HG02763 (cell line): ENCODE results near the gene ARRDC1.
"Not testable (repeated sequence)": the region's sequence is repeated elsewhere in the genome, so short reads cannot be mapped to it uniquely, and the experiment has no call there.

ENCODE experiments used
- ATAC-seq: cut with Tn5 transposase; IDR thresholded peaks from one replicate; pipeline ENCODE4 v1.9.1; 2021; ENCODE audit warnings: mild to moderate bottlenecking, moderate library complexity; ENCODE audit not compliant: unreplicated experiment

ARRDC1 gene

DNA sequence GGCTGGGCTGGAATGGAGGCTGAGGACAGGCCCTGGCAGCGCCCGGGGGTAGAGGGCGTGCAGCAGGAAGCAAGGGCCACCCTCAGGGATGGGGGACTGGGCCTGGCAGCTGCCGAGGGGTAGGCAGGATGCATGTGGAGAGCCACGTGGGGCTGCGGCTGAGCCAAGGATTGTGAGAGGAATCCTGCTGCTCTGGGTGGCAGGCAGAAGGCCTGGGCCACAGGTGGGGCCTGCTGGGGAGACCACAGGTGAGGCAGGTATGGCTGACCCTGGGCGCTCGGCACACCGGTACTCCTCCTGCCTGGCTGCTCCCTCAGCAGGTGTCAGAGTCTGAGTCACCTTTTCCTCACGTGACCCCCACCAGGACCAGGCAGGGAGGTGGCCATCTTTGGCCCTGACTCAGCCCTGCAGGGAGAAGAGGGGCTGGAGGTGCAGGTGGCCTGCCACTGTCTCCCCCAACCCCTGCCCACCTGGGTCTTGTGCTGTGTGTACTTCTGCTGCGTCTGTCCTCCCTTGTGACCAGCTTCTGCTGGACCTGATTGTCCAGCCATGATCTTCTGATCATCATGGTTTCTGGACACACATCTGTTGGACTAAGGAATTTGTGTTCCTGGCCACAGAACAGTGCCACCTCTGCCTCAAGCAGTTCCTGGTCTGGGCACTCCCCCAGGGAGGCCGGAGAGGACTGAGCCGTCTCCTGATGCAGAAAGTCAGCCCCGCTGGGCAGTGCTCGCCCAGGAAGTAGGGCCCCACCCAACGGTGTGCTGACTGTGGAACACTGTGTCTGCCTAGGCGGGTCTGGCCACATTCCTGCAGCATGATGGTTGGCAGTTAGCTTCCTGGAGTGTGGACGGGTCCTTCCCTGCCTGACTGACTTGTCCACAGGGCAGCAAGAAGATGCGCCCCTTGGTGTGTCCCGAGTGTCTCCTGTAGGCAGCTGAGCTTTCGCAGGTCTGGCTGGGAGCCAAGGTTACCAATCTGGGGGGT lies 6.4 kb downstream of the ARRDC1 start:
- no peak for ATAC-seq

DNA sequence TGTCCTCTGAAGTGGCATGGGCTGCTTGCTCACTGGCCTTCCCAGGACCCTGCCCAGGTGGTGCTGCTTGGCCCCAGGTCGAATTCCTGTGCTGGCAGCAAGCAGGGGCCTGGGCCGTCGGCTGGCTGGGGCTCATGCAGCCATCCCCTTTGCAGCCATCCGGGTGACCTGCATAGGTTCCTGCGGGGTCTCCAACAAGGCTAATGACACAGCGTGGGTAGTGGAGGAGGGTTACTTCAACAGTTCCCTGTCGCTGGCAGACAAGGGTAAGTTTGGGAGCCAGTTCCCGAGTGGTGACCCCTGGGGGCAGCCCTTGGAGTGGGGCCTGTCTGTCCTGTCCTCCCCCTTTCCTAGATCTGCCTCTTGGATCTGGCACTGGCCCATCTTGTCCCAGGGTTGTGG lies 7.3 kb downstream of the ARRDC1 start:
- ATAC-seq, result no peak

DNA sequence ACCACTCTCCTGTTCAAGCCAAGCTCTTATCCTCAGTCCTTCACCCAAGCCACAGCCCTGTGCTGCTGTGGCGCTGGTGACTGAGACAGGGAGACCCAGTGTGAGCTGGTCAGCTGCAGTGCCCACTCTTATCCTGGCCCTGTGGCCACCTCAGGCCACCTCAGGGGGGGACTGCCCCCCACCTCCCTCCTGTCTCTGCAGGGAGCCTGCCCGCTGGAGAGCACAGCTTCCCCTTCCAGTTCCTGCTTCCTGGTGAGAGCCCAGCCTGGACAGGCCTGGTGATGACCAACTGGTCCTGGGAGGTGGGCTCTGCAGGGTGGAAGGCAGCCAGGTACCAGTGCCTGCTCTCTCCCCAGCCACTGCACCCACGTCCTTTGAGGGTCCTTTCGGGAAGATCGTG lies 7.8 kb downstream of the ARRDC1 start:
- ATAC-seq, result no peak

DNA sequence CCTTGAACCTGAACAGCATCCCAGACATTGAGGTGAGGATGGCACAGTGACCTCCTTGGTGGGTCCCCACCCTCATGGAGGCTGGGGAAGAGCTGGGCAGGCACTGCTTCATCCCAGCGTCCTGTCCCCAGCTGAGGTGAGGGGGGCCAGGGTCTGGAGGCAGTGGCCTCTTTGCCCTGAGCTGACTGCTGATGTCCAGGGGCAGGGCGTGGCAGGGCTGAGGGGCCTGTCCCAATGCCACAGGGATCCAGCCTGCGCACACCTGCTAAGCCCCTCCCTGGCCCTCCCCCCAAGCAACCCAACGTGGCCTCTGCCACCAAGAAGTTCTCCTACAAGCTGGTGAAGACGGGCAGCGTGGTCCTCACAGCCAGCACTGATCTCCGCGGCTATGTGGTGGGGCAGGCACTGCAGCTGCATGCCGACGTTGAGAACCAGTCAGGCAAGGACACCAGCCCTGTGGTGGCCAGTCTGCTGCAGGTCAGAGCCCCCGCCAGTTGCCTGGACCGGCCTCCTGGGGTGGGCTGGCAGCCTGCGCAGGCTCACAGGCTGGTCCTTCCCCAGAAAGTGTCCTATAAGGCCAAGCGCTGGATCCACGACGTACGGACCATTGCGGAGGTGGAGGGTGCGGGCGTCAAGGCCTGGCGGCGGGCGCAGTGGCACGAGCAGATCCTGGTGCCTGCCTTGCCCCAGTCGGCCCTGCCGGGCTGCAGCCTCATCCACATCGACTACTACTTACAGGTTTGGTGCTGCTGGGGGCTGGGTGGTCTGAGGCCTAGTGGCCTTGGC lies 8.4 kb downstream of the ARRDC1 start:
- ATAC-seq, result no peak

DNA sequence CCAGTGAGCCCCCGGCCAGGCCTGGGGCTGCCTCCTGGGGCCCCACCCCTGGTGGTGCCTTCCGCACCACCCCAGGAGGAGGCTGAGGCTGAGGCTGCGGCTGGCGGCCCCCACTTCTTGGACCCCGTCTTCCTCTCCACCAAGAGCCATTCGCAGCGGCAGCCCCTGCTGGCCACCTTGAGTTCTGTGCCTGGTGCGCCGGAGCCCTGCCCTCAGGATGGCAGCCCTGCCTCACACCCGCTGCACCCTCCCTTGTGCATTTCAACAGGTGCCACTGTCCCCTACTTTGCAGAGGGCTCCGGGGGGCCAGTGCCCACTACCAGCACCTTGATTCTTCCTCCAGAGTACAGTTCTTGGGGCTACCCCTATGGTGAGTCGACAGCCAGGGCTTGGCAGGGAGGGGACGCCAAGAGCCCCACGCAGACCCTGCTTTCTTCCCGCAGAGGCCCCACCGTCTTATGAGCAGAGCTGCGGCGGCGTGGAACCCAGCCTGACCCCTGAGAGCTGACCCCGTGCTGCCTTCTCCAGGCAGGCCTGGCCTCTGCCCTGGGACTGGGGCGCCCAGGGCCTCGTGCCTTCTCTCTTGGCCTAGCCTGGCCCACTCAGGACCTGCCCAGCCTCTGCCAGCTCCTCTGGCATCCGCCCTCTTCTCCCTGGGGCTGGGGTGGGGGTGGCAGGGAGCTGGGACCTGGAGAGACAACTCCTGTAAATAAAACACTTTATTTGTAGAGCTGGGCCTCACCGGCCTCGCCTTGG lies 9.3 kb downstream of the ARRDC1 start:
- no peak for ATAC-seq

DNA sequence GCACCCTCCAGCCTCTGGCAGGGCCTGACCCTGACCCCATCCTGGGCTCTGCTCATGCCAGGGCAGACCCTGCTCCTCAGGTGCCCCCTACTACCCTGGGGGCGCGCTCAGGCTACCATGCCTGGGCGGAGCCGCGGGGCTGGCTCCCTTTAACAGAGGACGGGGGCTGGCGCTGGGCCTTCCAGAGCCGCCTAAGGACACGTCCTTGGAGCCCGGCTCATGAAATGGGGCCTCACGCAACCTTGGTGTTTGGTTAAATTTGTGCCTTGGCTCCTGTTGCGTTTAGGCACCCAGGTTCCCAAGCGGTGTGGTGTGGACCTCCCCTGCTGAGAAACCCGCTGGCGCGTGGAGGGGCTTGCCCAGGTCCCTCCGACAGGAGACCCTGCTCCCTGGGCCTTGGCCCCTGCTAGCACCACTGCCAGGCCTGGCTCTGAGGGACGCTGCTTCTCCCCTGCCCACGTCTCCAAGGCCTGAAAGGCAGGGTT lies 9.9 kb downstream of the ARRDC1 start:
- no peak for ATAC-seq

DNA sequence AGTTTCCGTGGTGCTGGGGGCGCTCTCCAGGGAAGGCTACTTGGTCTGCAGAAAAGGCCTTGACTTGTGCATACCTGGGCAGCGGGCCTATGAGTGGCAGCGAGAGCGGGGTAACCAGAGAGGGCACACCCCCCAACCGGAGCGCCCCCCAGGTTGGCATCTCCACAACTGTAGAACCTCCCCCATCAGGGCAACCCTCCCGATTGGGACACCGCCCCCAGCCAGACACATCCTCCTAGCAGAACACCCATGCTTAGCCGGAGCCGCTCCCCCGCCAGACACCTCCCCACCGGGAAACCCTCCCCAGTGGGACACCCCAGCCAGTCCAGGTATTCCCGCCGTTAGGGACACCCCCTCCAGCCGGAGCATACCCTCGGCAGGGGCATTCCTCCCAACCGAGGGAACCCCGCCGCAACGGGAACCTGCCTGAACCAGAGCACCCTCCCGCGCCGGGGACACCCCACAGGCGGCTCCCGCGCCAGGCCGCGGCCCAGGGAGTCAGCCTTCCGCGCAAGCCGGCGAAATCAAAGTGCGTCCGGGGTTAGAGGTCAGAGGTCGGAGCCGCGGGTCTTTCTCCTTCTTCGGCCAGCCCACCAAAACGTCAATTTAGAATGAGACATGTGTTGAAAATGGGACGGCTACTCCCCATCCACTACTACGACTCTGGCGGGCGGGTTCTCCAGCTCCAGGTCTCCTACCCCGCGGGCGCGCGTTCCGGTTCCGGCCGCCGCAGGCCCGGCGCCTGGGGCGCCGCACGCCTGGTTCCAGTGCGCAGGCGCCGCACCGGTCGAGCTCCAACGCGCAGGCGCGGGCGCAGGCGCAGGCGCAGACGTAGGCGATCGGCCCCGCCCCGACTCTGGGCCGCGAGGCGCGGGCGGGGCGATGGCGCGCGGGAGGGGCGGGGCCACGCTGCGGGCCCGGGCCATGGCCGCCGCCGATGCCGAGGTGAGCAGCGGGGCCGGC lies 12.9 kb downstream of the ARRDC1 start, which contains the start of gene EHMT1:
Gene EHMT1 (plus strand): TSS at position 901 of the 963 bp plus-strand sequence. CDS start 24 bp downstream, at position 925.
- ATAC-seq, result peak; percentile 76

DNA sequence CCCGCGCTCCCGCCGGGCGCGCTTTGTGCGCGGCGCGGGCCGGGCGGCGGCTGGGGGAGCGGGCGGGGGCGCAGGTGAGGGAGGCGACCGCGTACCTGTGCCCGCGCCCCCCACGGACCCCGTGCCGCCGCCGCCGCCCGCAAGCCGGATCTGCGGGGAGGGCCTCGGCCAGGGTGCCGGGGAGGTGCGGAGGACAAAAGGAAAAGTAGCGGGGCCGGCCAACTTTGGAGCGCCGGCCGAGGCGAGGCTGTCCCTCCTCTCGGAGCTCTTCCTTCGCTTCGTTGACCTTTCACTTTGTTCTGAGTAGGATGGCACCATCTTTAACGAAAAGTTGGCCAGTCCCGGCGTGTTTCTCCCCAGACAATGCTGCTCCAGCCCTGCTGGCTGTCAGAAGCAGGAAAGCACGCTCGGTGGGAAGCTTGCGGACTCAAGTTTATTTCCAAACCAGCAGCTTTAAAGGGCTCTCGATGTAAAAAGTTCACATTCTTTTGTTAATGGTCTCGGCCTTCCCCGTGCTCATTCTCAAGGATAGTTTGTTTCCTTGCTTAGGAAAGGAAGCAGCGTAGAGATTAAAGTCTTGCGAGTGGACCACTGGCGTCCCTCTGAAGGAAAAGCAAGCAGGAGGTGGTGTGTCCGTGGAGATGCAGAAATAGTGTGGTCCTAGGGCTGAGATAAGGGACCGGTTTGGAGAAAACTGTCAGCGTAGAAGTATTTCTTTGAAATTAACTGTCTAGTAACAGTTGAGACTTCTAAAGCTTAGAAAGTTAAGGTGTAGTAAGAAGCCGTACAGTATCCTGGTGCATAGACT lies 14.0 kb downstream of the ARRDC1 start:
- ATAC-seq, result peak; percentile 9

DNA sequence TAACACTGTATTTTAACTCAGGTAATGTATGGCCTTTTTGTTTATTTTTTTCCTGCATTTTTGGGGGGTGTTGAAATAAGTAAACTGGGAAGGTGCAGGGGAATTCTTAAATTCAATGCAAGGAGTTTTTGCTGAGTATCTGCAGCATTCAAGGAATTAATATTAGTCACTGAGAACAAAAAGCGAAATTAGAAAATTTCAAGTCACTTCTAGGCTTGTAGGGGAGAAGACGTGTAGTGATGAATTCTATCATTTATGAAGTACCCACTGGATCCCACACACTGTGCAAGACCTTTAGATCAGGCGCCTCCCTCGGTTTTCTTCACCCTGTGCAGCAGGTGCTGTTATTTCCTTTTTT lies 14.5 kb downstream of the ARRDC1 start:
- ATAC-seq, result no peak

DNA sequence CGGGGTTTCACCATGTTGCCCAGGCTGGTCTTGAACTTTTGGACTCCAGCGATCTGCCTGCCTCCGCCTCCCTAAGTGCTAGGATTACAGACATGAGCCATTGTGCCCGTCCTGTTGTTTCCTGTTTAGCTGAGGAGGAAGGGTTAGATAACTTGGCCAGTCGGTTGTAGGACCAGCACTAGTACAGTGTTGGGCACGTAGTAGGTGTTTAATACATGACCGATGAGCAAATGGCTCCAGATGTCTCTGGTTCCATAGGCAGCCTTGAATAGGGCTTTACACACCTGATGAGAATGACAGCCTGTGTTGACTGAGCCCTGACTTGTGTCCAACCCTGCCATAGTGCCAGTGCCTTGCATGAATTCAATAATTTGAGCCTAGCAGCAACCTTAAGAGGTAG lies 15.1 kb downstream of the ARRDC1 start:
- ATAC-seq, result no peak

DNA sequence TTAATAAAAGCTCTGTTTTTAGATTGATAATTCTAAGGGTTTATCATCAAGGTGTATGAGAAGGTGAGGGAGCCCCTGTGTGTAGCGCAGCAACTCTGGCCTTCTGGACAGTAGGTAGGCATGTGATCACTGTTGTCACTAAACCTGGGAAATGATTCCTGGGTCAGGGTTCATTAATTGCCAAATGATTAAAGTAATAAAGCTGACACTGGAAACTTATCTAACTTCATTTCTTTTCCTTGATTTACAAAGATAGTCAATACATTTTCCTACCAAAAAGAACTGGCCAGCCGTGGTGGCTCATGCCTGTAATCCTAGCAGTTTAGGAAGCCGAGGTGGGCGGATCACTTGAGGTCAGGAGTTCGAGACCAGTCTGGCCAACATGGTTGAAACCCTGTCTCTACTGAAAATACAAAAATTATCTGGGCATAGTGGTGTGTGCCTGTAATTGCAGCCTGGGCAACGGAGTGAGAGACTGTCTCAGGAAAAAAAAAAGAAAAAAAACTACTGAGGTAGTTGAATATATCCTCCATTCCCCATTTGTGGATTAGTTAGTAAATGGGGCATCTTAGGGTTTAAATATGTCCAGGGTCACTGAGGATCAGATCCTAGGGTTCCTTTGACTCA lies 15.8 kb downstream of the ARRDC1 start:
- no peak for ATAC-seq

DNA sequence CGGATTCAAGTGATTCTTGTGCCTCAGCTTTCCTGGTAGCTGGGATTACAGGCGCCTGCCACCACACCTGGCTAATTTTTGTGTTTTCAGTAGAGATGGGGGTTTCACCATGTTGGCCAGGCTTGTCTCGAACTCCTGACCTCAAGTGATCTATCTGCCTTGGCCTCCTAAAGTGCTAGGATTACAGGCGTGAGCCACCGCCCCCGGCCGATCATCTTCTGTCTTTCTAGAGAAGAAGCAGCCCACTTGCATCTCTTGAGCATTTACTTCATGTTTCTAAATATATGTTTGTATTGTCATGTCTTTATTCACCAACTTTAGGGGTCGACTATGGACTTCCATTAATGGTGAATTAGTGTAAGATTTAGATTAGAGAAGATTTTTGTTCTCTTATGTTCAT lies 16.7 kb downstream of the ARRDC1 start:
- ATAC-seq, result not testable (repeated sequence)

DNA sequence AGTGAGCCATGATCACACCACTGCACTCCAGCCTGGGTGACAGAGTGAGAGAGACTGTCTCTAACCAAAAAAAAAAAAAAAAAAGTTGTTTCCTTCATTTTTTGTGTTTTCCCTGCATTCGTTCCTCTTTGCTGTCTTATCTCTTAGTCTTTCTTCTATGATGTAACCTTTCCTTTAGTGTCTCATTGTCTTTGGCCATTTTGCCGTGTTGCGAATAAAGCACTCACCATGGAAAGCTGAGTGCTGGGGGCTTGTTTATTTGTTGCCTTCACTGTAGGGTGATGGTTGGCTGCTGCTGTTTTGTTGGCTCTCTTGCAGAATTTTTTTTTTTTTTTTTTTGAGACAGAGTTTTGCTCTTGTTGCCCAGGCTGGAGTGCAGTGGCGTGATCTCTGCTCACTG lies 21.0 kb downstream of the ARRDC1 start:
- no peak for ATAC-seq

DNA sequence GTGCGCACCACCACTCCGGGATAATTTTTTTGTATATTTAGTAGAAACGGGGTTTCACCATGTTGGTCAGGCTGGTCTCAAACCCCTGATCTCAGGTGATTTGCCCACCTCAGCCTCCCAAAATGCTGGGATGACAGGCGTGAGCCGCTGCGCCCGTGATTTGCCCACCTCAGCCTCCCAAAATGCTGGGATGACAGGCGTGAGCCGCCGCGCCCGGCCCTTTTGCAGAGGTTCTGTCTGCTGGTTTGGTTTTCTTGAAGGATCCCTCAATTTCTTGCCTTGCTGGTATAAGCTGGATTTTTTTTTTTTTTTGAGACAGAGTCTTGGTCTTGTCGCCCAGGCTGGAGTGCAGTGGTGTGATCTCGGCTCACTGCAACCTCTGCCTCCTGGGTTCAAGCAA lies 21.9 kb downstream of the ARRDC1 start:
- ATAC-seq, result not testable (repeated sequence)

DNA sequence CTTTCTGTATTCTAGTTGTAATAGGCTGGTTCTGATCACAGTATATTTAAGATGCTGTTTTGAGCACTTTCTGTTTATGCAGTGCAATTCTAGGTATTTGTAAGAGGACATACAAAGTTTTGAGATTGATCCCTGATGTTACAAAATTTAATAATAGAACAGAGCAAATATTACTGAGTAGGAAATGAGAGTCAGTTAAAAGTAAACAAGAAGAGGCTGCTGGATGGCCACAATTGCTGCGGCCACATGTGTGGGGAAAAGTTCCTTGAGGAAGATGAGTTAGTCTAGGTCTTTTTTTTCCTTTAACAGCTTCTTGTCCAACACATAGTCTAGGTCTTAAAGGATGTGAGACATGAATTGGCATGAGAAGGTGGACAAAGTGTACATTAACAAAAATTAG lies 24.6 kb downstream of the ARRDC1 start:
- no peak for ATAC-seq

DNA sequence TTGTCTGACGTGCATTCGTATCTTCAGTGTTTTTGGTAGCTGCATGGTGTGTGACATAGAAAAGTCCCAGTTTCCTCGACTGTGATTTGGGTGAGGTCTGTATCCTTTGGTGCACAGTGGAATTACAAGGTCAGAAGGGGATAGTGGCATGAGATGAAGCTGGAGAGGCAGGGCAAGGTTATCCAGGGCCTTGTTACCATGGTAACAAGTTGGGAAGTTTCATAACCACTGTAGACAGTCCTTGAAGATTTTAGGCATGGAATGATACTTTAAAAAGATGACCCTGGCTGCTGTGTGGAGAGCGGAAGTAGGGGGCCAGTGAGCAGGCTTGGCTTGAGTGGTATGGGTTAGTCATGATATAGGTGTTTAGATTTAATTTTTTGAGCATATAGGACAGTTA lies 25.2 kb downstream of the ARRDC1 start:
- ATAC-seq, result no peak

DNA sequence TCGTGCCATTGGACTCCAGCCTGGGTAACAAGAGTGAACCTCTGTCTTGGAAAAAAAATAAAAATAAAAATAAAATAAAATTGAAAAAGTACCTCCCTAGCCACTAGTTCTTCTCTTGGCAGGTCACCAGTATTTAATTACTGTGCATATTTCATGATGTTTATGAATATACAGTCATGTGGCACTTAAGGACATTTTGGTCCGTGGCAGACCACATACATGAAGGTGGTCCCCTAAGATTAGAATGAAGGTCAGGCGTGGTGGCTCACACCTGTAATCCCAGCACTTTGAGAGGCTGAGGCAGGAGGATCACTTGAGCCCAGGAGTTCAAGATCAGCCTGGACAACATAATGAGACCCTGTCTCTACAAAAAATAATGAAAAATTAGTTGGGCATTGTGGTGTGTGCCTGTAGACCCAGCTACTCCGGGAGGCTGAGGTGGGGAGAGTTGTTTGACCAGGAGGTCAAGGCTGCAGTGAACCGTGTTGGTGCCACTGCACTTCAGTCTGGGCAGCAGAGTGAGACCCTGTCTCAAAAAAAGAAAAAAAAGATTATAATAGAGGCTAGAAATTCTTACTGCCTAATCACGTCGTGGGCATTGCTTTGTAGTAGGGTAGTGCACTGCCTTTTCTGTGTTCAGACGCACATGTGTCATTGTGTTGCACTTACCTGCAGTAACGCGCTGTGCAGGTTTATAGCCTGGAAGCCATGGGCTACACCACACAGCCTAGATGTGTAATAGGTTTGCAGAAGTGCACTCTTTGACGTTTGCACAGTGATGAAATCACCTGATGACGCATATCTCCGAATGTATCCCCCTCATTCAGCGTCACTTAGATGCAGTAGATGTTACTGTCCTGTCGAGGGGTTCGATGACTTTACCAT lies 26.1 kb downstream of the ARRDC1 start:
- ATAC-seq, result no peak
